Measurements from ENCODE around the gene SEMA3F.

DNA sequence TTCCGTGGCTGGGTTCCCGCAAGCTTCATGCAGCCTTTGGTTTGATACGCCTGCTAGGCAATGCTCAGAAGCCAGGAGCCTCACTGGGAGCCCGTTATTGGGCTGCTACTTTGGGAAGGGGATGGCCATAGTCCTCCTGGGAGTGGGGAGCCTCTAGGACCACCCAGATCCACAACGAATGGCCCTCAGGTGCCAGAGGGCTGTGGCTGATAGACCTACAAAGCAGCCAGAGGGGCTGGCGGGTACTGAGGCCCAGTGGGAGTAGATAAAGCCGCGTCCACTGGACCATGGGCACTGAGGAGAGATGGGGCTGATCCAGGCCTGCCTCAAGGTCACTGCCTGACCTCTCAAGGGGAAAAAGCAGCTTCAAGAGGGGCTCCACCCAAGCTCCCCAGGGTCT lies 37.0 kb downstream of the SEMA3F start:
- TF ChIP-seq POLR2A (IDR thresholded peaks at IDR 0.05) = no peak
- TF ChIP-seq, protein P1, sequence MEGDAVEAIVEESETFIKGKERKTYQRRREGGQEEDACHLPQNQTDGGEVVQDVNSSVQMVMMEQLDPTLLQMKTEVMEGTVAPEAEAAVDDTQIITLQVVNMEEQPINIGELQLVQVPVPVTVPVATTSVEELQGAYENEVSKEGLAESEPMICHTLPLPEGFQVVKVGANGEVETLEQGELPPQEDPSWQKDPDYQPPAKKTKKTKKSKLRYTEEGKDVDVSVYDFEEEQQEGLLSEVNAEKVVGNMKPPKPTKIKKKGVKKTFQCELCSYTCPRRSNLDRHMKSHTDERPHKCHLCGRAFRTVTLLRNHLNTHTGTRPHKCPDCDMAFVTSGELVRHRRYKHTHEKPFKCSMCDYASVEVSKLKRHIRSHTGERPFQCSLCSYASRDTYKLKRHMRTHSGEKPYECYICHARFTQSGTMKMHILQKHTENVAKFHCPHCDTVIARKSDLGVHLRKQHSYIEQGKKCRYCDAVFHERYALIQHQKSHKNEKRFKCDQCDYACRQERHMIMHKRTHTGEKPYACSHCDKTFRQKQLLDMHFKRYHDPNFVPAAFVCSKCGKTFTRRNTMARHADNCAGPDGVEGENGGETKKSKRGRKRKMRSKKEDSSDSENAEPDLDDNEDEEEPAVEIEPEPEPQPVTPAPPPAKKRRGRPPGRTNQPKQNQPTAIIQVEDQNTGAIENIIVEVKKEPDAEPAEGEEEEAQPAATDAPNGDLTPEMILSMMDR (IDR thresholded peaks at IDR 0.05) = no peak

Measured in thyroid gland (tissue), 4 donors.